MCF 10A (cell line): ENCODE data around the gene KANSL3. TPM values are rescaled to one million over a fixed set of nuclear protein-coding genes. Genes with fewer than 3 reads are reported as not detected.
A peak's percentile ranks its signal among the peaks of the same experiment; 100 is the strongest.

ENCODE experiments used
- Bru-seq: library from RNA; stranded (reverse); fragments of 400-500 nt; gene quantifications from one replicate; lab custom pipeline; 2021; lab: Mats Ljungman, UMichigan
- BruChase-seq, 2 experiments: library from RNA; stranded (reverse); fragments of 400-500 nt; gene quantifications; one replicate each; lab custom pipeline; 2021; lab: Mats Ljungman, UMichigan
- BruUV-seq: library from RNA; stranded (reverse); fragments of 400-500 nt; replicated peaks from 2 replicates; lab custom pipeline; 2021; lab: Mats Ljungman, UMichigan
- CTCF ChIA-PET: fragments of 300-600 bp; sonication (Branson Sonifier 250); formaldehyde crosslinking; extraction: SDS; loops from one replicate; lab custom pipeline; 2021; ENCODE audit warnings: antibody characterized with exemption, inconsistent platforms; lab: Yijun Ruan, JAX
- POLR2A ChIA-PET: fragments of 300-600, 350-650 bp; sonication (Branson Sonifier 250); formaldehyde crosslinking; extraction: SDS; loops from one replicate; lab custom pipeline; 2020; ENCODE audit warnings: antibody characterized with exemption, inconsistent platforms; lab: Yijun Ruan, JAX
- DNase-seq: peaks from one replicate; pipeline ENCODE4 v3.0.0-alpha.2; 2018; ENCODE audit not compliant: unreplicated experiment
- H3K27ac Mint-ChIP-seq: one replicate; pipeline ENCODE4 v1.8.0; 2022; ENCODE audit warnings: mild to moderate bottlenecking, low read depth, mixed read lengths; ENCODE audit not compliant: unreplicated experiment
- H3K27me3 Mint-ChIP-seq: one replicate; pipeline ENCODE4 v1.8.0; 2022; ENCODE audit warnings: mixed read lengths; ENCODE audit not compliant: insufficient read depth, unreplicated experiment
- H3K36me3 Mint-ChIP-seq: one replicate; pipeline ENCODE4 v1.8.0; 2022; ENCODE audit warnings: mild to moderate bottlenecking, moderate library complexity, mixed read lengths; ENCODE audit not compliant: insufficient read depth, unreplicated experiment
- H3K4me1 Mint-ChIP-seq: one replicate; pipeline ENCODE4 v1.8.0; 2022; ENCODE audit warnings: mixed read lengths; ENCODE audit not compliant: insufficient read depth, unreplicated experiment
- H3K4me3 Mint-ChIP-seq: one replicate; pipeline ENCODE4 v1.8.0; 2022; ENCODE audit warnings: mild to moderate bottlenecking, moderate library complexity, mixed read lengths; ENCODE audit not compliant: unreplicated experiment
- H3K9me3 Mint-ChIP-seq: one replicate; pipeline ENCODE4 v1.8.0; 2022; ENCODE audit warnings: mixed read lengths; ENCODE audit not compliant: unreplicated experiment
- CTCF ChIP-seq: fragments of 200-600 bp; IDR thresholded peaks from one replicate; pipeline ENCODE4 v1.8.0; 2022; ENCODE audit warnings: antibody characterized with exemption, mild to moderate bottlenecking; ENCODE audit not compliant: unreplicated experiment
- intact Hi-C: fragments of 100-400 bp; cut with micrococcal nuclease; formaldehyde crosslinking; loops from 2 replicates; pipeline ENCODE4 v1.14.1; 2022
- long read RNA-seq: library from polyadenylated mRNA; stranded (forward); transcript quantifications from one replicate; pipeline ENCODE4 v2.0.0, GENCODE V29; 2022
- total RNA-seq: library from RNA; stranded (reverse); gene quantifications from 2 replicates; pipeline ENCODE4 v1.2.3, GENCODE V29; 2022

KANSL3 gene
- 36.0 and 41.4 TPM in 2 replicates for total RNA-seq
- Bru-seq, nascent RNA, result percentile 83 among the genes with signal in this experiment
- BruChase-seq, experiment 1, labeled RNA remaining after a 6-hour chase, result percentile 82 among the genes with signal in this experiment
- percentile 89 among the genes with signal in this experiment for BruChase-seq, experiment 2, labeled RNA remaining after a 2-hour chase
- long read RNA-seq, full-length matches to known transcripts, result 13 of 62 reads
- long read RNA-seq, partial matches to known transcripts, result 20 of 62 reads
- long read RNA-seq, other reads (novel, unspliced or antisense), result 29 of 62 reads

- peak within 1 kb of the TSS; percentile 83 for H3K4me3 Mint-ChIP-seq
- H3K27me3 Mint-ChIP-seq, result no peaks in the 10 kb centered on the region
- TF ChIP-seq CTCF, result no peak
- H3K9me3 Mint-ChIP-seq, result no peaks in the 10 kb centered on the region
- ChIA-PET CTCF (interaction anchor here (0.6 to 0.7 kb wide), 2 partner anchors 80 to 87 kb away, joined by 3 read pairs; no protein-coding TSS in a partner anchor), POLR2A (interaction anchor here (0.6 to 3.2 kb wide), 14 partner anchors 12 to 226 kb away, joined by 3 to 29 read pairs (median 8); partner anchors contain the start of genes CNNM3 and CNNM4)
- peaks cover 18% of the 10 kb centered on the region for H3K36me3 Mint-ChIP-seq
- peak within 1 kb of the TSS; percentile 88 for H3K27ac Mint-ChIP-seq
- H3K4me1 Mint-ChIP-seq, result peaks cover 20% of the 10 kb centered on the region
- no TSS peak for BruUV-seq
- DNase-seq, result peak; percentile 92
- intact Hi-C loops, result no loop called here
These were observed at the start of gene KANSL3 for GRCh38 chr2:96638144-96639121. Gene KANSL3, minus strand, starts transcription at chr2:96638312. Its CDS starts 1,177 bp downstream, at chr2:96637135.

GRCh38 chr2:96687266-96687665 lies 49.2 kb upstream of the KANSL3 start:
- ChIA-PET CTCF (no interaction called here), POLR2A (no interaction called here)
- intact Hi-C loops, result no loop called here
- H3K36me3 Mint-ChIP-seq, result no peaks in the 10 kb centered on the region
- H3K4me3 Mint-ChIP-seq, result no peak overlapping the region
- H3K9me3 Mint-ChIP-seq, result no peaks in the 10 kb centered on the region
- BruUV-seq, result no TSS peak
- no peak for DNase-seq
- TF ChIP-seq CTCF, result no peak
- H3K27me3 Mint-ChIP-seq, result no peaks in the 10 kb centered on the region
- H3K4me1 Mint-ChIP-seq, result no peaks in the 10 kb centered on the region
- no peak overlapping the region for H3K27ac Mint-ChIP-seq

DNA sequence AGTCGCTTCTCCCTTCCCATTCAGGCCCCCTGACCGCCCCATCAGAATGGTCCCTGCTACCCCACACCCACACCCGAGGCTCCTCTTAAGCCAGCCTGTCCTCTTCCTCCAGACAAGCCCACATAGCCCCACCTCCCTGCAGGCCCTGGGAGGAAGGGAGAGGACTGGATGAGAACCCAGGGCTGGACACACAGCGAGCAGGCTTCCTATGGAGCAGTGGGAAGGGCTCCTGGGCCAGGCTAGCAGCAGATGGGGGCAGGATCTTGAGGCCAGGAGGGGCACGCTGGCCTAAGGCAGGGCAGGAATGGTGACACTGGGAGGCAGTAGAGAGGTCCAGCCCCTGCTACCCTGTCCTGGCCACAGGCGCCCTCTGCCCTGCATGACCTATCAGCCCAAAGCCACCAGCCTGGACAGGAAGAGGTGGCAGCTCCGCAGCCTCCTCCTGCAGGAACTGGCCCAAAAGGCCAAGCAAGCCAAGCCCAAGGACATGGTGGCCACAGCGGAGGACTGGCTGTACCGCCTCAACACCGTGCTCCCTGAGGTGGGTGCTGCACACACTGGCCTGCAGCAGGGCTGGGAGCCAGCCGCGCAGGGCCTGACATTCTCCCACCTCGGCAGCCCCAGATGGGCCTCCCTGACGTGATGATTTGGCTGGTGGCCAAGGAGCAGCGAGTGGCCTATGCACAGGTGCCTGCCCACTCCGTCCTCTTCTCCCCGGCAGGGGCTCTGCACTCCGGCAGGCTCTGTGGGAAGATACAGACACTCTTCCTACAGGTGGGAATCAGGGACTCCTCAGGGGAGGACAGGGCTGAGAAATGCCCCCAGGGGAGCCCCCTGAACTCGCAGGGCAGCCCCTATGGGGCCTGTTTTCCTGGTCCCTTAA lies 47.7 kb upstream of the KANSL3 start:
- BruUV-seq, result no TSS peak
- ChIA-PET CTCF (no interaction called here), POLR2A (no interaction called here)
- TF ChIP-seq CTCF, result no peak
- Mint-ChIP-seq H3K27ac (no peak overlapping the region), H3K27me3 (peaks cover 2% of the 10 kb centered on the region), H3K4me1 (no peaks in the 10 kb centered on the region), H3K4me3 (no peak overlapping the region), H3K36me3 (no peaks in the 10 kb centered on the region), H3K9me3 (no peaks in the 10 kb centered on the region)
- intact Hi-C loops, result no loop called here
- no peak for DNase-seq
